Measurements from ENCODE around the gene FOXD2. TPM values are rescaled to one million over a fixed set of nuclear protein-coding genes. Genes with fewer than 3 reads are reported as not detected.

The FOXD2 gene
- polyA plus RNA-seq, 1 of the 3 experiments (the other 2 are of a cell fraction) = not detected

GRCh38 chr1:47417170-47418044 lies 20.4 kb upstream of the FOXD2 start:
- DNase-seq = no peak
- H3K4me1 ChIP-seq (ENCODE audit: control insufficient read depth in 1 of 2, insufficient read depth in 2 of 2, low read depth in 1 of 2, low read length in 1 of 2) = no peaks in the 10 kb centered on the region; a peak in 1 of 4 replicates
- H3K9ac ChIP-seq = no peak overlapping the region
- TF ChIP-seq NFIC (IDR thresholded peaks at IDR 0.05; ENCODE audit: borderline replicate concordance) = no peak
- TF ChIP-seq EZH2phosphoT487 (IDR thresholded peaks at IDR 0.05; ENCODE audit: borderline replicate concordance, low read depth) = no peak
- no peak for TF ChIP-seq SMC3 (IDR thresholded peaks at IDR 0.05; ENCODE audit: low read depth, low read length)
- TF ChIP-seq FOXJ3 (CRISPR knock-in tag; IDR thresholded peaks at IDR 0.05) = no peak
- TF ChIP-seq NRF1 (IDR thresholded peaks at IDR 0.05; ENCODE audit: low read depth, low read length) = no peak
- no peak for TF ChIP-seq CHD2 (IDR thresholded peaks at IDR 0.05; ENCODE audit: low read length, partially characterized antibody)
- no peak for TF ChIP-seq YY1 (IDR thresholded peaks at IDR 0.05; ENCODE audit: low read depth)
- no peak for TF ChIP-seq POLR2AphosphoS5 (IDR thresholded peaks at IDR 0.05; ENCODE audit: low read depth, low read length)
- TF ChIP-seq, protein P1, sequence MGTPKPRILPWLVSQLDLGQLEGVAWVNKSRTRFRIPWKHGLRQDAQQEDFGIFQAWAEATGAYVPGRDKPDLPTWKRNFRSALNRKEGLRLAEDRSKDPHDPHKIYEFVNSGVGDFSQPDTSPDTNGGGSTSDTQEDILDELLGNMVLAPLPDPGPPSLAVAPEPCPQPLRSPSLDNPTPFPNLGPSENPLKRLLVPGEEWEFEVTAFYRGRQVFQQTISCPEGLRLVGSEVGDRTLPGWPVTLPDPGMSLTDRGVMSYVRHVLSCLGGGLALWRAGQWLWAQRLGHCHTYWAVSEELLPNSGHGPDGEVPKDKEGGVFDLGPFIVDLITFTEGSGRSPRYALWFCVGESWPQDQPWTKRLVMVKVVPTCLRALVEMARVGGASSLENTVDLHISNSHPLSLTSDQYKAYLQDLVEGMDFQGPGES (IDR thresholded peaks at IDR 0.05; ENCODE audit: low read depth, low read length) = no peak
- no peak for TF ChIP-seq MAX (IDR thresholded peaks at IDR 0.05; ENCODE audit: low read depth)
- no peak for TF ChIP-seq REST (IDR thresholded peaks at IDR 0.05; ENCODE audit: low read depth, low read length)
- no peak for TF ChIP-seq FOSL2 (IDR thresholded peaks at IDR 0.05; ENCODE audit: borderline replicate concordance, low read depth)
- TF ChIP-seq RXRA (IDR thresholded peaks at IDR 0.05; ENCODE audit: borderline replicate concordance, low read depth) = no peak
- H3K79me2 ChIP-seq (ENCODE audit: insufficient read depth) = no peaks in the 10 kb centered on the region
- POLR2A ChIA-PET = no interaction called here
- no peak overlapping the region for H3K4me2 ChIP-seq
- no peaks in the 10 kb centered on the region for H4K20me1 ChIP-seq (ENCODE audit: insufficient read depth)
- 65% methylated on average over 17 of the region's 39 CpGs for WGBS (ENCODE audit: low lambda C conversion rate)
- H3K27ac ChIP-seq (ENCODE audit: low read depth in 2 of 2, low read length in 1 of 2) = no peak overlapping the region
- H2AFZ ChIP-seq (ENCODE audit: low read depth) = no peak overlapping the region
- no peaks in the 10 kb centered on the region for H3K36me3 ChIP-seq (replicated peaks in 1 of 2; ENCODE audit: control insufficient read depth in 1 of 2, insufficient read depth in 2 of 2, low read length in 1 of 2)
- no peaks in the 10 kb centered on the region for H3F3A ChIP-seq (replicated peaks; ENCODE audit: insufficient read depth)
- no peak overlapping the region for H3K4me3 ChIP-seq (ENCODE audit: low read depth in 2 of 2, low read length in 1 of 2)
- H3K9me3 ChIP-seq = no peaks in the 10 kb centered on the region
- CTCF ChIA-PET = interaction anchor here (0.9 to 28.7 kb wide), 6 partner anchors 17 to 299 kb away, joined by 3 to 1422 read pairs (median 24); partner anchors contain the start of gene FOXD2
- H3K9me2 ChIP-seq = no peaks in the 10 kb centered on the region
- H3K27me3 ChIP-seq (ENCODE audit: insufficient read depth) = peaks cover 56% of the 10 kb centered on the region
